H1 (cell line): ENCODE measurements around the gene MED29. TPM values are rescaled to one million over a fixed set of nuclear protein-coding genes. Genes with fewer than 3 reads are reported as not detected.

Source experiments
- CTCF ChIA-PET: fragments of 300-600 bp; sonication (Branson Sonifier 250); formaldehyde crosslinking; loops from one replicate; lab custom pipeline; 2021; ENCODE audit not compliant: partially characterized antibody; lab: Charles Lee
- POLR2A ChIA-PET: fragments of 300-600 bp; sonication (Branson Sonifier 250); formaldehyde crosslinking; loops from one replicate; lab custom pipeline; 2021; ENCODE audit warnings: inconsistent platforms; ENCODE audit not compliant: partially characterized antibody; lab: Charles Lee
- DNase-seq, 2 experiments: peaks; one replicate each; pipeline versions ENCODE4 v3.0.0 to v3.0.0-alpha.2; 2010 to 2022; ENCODE audit warnings: low spot score in 2 of 2, low read depth in 1 of 2, mixed read lengths in 1 of 2
- FAIRE-seq: peaks from 2 replicates; lab custom pipeline; 2011; peaks lifted over from hg19 to GRCh38; lab: Jason Lieb, UNC
- H2AFZ ChIP-seq: 2 replicates; pipeline ENCODE4 v1.8.1; 2012; ENCODE audit warnings: low read length, inconsistent platforms
- H2AK5ac ChIP-seq: 2 replicates; pipeline ENCODE4 v1.6.1; 2013; ENCODE audit warnings: low read depth, low read length
- H2BK120ac ChIP-seq: replicated peaks from 2 replicates; pipeline ENCODE3; 2013; ENCODE audit warnings: low read depth, low read length, inconsistent platforms
- H2BK12ac ChIP-seq: 2 replicates; pipeline ENCODE4 v1.6.1; 2013; ENCODE audit warnings: low read depth, low read length
- H2BK15ac ChIP-seq: 2 replicates; pipeline ENCODE4 v1.6.1; 2013; ENCODE audit warnings: low read length
- H2BK20ac ChIP-seq: 2 replicates; pipeline ENCODE4 v1.6.1; 2013; ENCODE audit warnings: low read length
- H2BK5ac ChIP-seq: 2 replicates; pipeline ENCODE4 v1.6.1; 2013; ENCODE audit warnings: low read depth, low read length
- H3K14ac ChIP-seq: 2 replicates; pipeline ENCODE4 v1.6.1; 2013; ENCODE audit warnings: inconsistent platforms; ENCODE audit not compliant: insufficient read length
- H3K18ac ChIP-seq: 2 replicates; pipeline ENCODE4 v1.6.1; 2013; ENCODE audit warnings: low read length; ENCODE audit errors: extremely low read depth
- H3K23ac ChIP-seq: 2 replicates; pipeline ENCODE4 v1.6.1; 2013; ENCODE audit warnings: inconsistent platforms; ENCODE audit not compliant: insufficient read length
- H3K23me2 ChIP-seq: 2 replicates; pipeline ENCODE4 v1.6.1; 2013; ENCODE audit warnings: low read depth, low read length
- H3K27ac ChIP-seq: 2 replicates; pipeline ENCODE4 v1.6.1; 2011; ENCODE audit warnings: low read depth, low read length, inconsistent platforms
- H3K27me3 ChIP-seq, 4 experiments: replicated peaks in 1 of 4; 1 replicate in 1 of 4; 2 replicates in 3 of 4; pipeline versions ENCODE4 v1.6.1 to v1.8.1; 2011 to 2013; ENCODE audit warnings: low read length in 3 of 4, mild to moderate bottlenecking in 3 of 4, inconsistent platforms in 2 of 4, mixed read lengths in 2 of 4, moderate library complexity in 1 of 4; ENCODE audit not compliant: control insufficient read depth in 3 of 4, insufficient read depth in 3 of 4; ENCODE audit errors: extremely low read depth in 1 of 4
- H3K36me3 ChIP-seq, 4 experiments: 2 replicates each; pipeline versions ENCODE4 v1.6.1 to v1.8.1; 2011 to 2013; ENCODE audit warnings: mild to moderate bottlenecking in 4 of 4, low read length in 3 of 4, moderate library complexity in 2 of 4, control low read depth in 1 of 4, inconsistent platforms in 1 of 4; ENCODE audit not compliant: insufficient read depth in 4 of 4, control insufficient read depth in 2 of 4
- H3K4ac ChIP-seq: replicated peaks from 2 replicates; pipeline ENCODE3; 2013; ENCODE audit warnings: low read length, low read depth, mixed read lengths, inconsistent platforms; ENCODE audit not compliant: insufficient read length
- H3K4me1 ChIP-seq, 4 experiments: replicated peaks in 1 of 4; 1 replicate in 1 of 4; 2 replicates in 3 of 4; pipeline versions ENCODE4 v1.6.1 to v1.8.1; 2011 to 2013; ENCODE audit warnings: low read length in 3 of 4, inconsistent platforms in 2 of 4, mixed read lengths in 1 of 4; ENCODE audit not compliant: insufficient read depth in 4 of 4, control insufficient read depth in 3 of 4
- H3K4me2 ChIP-seq, 2 experiments: 2 replicates each; pipeline versions ENCODE4 v1.6.1 to v1.8.1; 2011 to 2013; ENCODE audit warnings: low read depth in 2 of 2, low read length in 2 of 2, control low read depth in 1 of 2, inconsistent platforms in 1 of 2, mild to moderate bottlenecking in 1 of 2; ENCODE audit not compliant: insufficient read depth in 1 of 2
- H3K4me3 ChIP-seq, 4 experiments: fragments of 200-600, 300-600 bp in 1 of 4; sonication (generic), shearing (Covaris generic), sonication (Bioruptor Twin) in 1 of 4; 2 replicates each; pipeline versions ENCODE4 v1.5.1 to v1.8.1; 2011 to 2016; ENCODE audit warnings: low read length in 4 of 4, low read depth in 3 of 4, control low read depth in 2 of 4, inconsistent platforms in 2 of 4, mild to moderate bottlenecking in 2 of 4, mixed read lengths in 1 of 4, moderate library complexity in 1 of 4; ENCODE audit not compliant: insufficient read depth in 2 of 4; ENCODE audit errors: extremely low read depth in 1 of 4
- H3K56ac ChIP-seq: replicated peaks from 2 replicates; pipeline ENCODE3; 2013; ENCODE audit warnings: low read depth, mild to moderate bottlenecking, mixed read lengths, low read length, inconsistent platforms; ENCODE audit not compliant: insufficient read length
- H3K79me1 ChIP-seq: 2 replicates; pipeline ENCODE4 v1.6.1; 2013; ENCODE audit warnings: low read depth, low read length, control low read depth
- H3K79me2 ChIP-seq, 2 experiments: 2 replicates each; pipeline versions ENCODE4 v1.6.1 to v1.8.1; 2012 to 2013; ENCODE audit warnings: low read length in 2 of 2, mild to moderate bottlenecking in 2 of 2, inconsistent platforms in 1 of 2; ENCODE audit not compliant: insufficient read depth in 2 of 2, control insufficient read depth in 1 of 2
- H3K9ac ChIP-seq, 4 experiments: replicated peaks in 1 of 4; 1 replicate in 1 of 4; 2 replicates in 3 of 4; pipeline versions ENCODE4 v1.6.1 to v1.8.1; 2011 to 2013; ENCODE audit warnings: low read depth in 3 of 4, low read length in 3 of 4, control low read depth in 2 of 4, mild to moderate bottlenecking in 2 of 4, moderate library complexity in 2 of 4, inconsistent platforms in 1 of 4; ENCODE audit errors: extremely low read depth in 1 of 4
- H3K9me3 ChIP-seq, 2 experiments: 2 replicates each; pipeline versions ENCODE4 v1.6.1 to v1.8.1; 2012 to 2013; ENCODE audit warnings: mild to moderate bottlenecking in 2 of 2, moderate library complexity in 2 of 2, control low read depth in 1 of 2, inconsistent platforms in 1 of 2, low read depth in 1 of 2, low read length in 1 of 2, mixed read lengths in 1 of 2; ENCODE audit not compliant: insufficient read depth in 2 of 2
- H4K20me1 ChIP-seq, 2 experiments: replicated peaks in 1 of 2; 2 replicates each; pipeline versions ENCODE3 to v1.8.1; 2011 to 2013; ENCODE audit warnings: inconsistent platforms in 2 of 2, low read length in 2 of 2, mild to moderate bottlenecking in 1 of 2; ENCODE audit not compliant: insufficient read depth in 2 of 2, control insufficient read depth in 1 of 2
- H4K5ac ChIP-seq: 2 replicates; pipeline ENCODE4 v1.6.1; 2013; ENCODE audit warnings: low read length, low read depth, mixed read lengths, inconsistent platforms; ENCODE audit not compliant: insufficient read length
- H4K8ac ChIP-seq: 2 replicates; pipeline ENCODE4 v1.8.0; 2013; ENCODE audit warnings: mild to moderate bottlenecking, moderate library complexity, low read length, inconsistent platforms; ENCODE audit not compliant: insufficient read depth; ENCODE audit errors: extremely low read depth
- H4K91ac ChIP-seq: replicated peaks from 2 replicates; pipeline ENCODE3; 2013; ENCODE audit warnings: low read length, mixed read lengths, inconsistent platforms; ENCODE audit not compliant: insufficient read length
- CREB1 ChIP-seq: IDR thresholded peaks from 2 replicates; pipeline ENCODE4 v1.6.1; 2012; ENCODE audit warnings: inconsistent platforms
- EZH2 ChIP-seq: fragments of 200-600 bp; sonication (generic); IDR thresholded peaks from 2 replicates; pipeline ENCODE4 v1.7.1; 2012; ENCODE audit warnings: low read depth, mild to moderate bottlenecking, moderate library complexity, low read length, inconsistent platforms; ENCODE audit not compliant: severe bottlenecking
- KDM4A ChIP-seq: IDR thresholded peaks from one replicate; pipeline ENCODE4 v1.7.1; 2012; ENCODE audit warnings: low read depth, mild to moderate bottlenecking, moderate library complexity, low read length, inconsistent platforms; ENCODE audit not compliant: severe bottlenecking
- RXRA ChIP-seq: IDR thresholded peaks from 2 replicates; pipeline ENCODE4 v1.6.1; 2011; ENCODE audit warnings: low read depth, mild to moderate bottlenecking, low read length, moderate library complexity; ENCODE audit not compliant: insufficient read depth
- SIX5 ChIP-seq: IDR thresholded peaks from 2 replicates; pipeline ENCODE4 v1.6.1; 2011; ENCODE audit warnings: mild to moderate bottlenecking, low read depth, low read length
- TBP ChIP-seq: IDR thresholded peaks from 2 replicates; pipeline ENCODE4 v1.6.1; 2011; ENCODE audit warnings: low read depth, low read length, improper control_type of control experiment
- WGBS, 2 experiments: shearing (Covaris generic) in 1 of 2; methylation state at CpG; one replicate each; pipeline versions ENCODE4 v1.1.6 to v1.1.7; 2013 to 2015; ENCODE audit warnings: low lambda C conversion rate in 2 of 2, mixed read lengths in 2 of 2, inconsistent platforms in 1 of 2, low coverage in 1 of 2, missing lambda C conversion rate in 1 of 2; ENCODE audit not compliant: insufficient replicate concordance in 2 of 2, insufficient coverage in 1 of 2, insufficient read length in 1 of 2; ENCODE audit errors: extremely low coverage in 1 of 2, missing lambda C conversion rate in 1 of 2; 5-methylcytosine and 5-hydroxymethylcytosine counted together
- polyA plus RNA-seq, 7 experiments: library from polyadenylated mRNA; depleted of rRNA in 3 of 7; stranded (reverse) in 5 of 7; unstranded in 2 of 7; fragments of >200 nt in 5 of 7; fragments of 200-250 nt in 2 of 7; gene quantifications; 1 replicate in 5 of 7; 2 replicates in 1 of 7; 4 replicates in 1 of 7; pipeline versions ENCODE4 v1.2.1 to v1.2.3, GENCODE V29; 2011 to 2013; ENCODE audit warnings: missing spikeins in 2 of 7, mixed read lengths in 2 of 7
- total RNA-seq: library from RNA; stranded (reverse); fragmentation: NEBNext Ultra II Directional; extraction: Animal tissue kit (Norgen Biotek cat#: 25700); gene quantifications from 2 replicates; pipeline ENCODE4 v1.2.1, GENCODE V29; 2021
- TF ChIP-seq, protein P1 (sequence below): IDR thresholded peaks from 2 replicates; pipeline ENCODE4 v1.6.1; 2011; ENCODE audit warnings: low read length, improper control_type of control experiment

The MED29 gene
- total and polyA plus RNA-seq, 2 of the 8 experiments (the other 6 are each of a cell fraction or from before 2014, with no cell fraction given): 31.1 to 52.5 TPM

DNA sequence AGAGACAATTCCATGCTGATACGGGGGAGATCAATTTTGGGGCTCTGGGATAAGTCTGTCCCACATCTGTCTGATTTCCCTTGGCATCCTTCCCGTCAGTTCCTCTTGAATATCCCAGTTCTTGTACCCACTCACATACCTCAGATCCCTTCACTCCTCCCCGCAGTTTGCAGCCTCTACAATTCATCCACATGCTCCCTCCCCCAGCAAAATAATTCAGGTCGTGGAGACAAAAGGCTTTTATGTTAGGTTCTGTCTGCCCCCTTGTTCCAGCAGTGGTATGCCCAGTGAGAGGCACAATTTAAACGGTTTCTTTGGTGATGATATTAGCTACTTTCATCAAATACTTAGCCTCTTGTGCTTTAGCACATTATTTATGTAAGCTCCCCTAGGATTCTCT is 35.0 kb downstream of the MED29 start:
- POLR2A ChIA-PET: interaction anchor here (3.4 to 47.8 kb wide), 6 partner anchors 3 to 36 kb away, joined by 22 to 1154 read pairs (median 28); partner anchors contain the start of genes MED29, PAF1, PLEKHG2 and RPS16
- no peak overlapping the region for H2BK5ac ChIP-seq
- H2AK5ac ChIP-seq: no peak overlapping the region; the same call in 1 of the 2 replicates

More for the DNA sequence above, 35.0 kb downstream of the MED29 start:
- Histone ChIP-seq H2BK15ac (no peak overlapping the region), H4K5ac (no peak overlapping the region), H3K27ac (no peak overlapping the region), H3K56ac (no peak overlapping the region), H3K9me3 (no peaks in the 10 kb centered on the region), H3K9ac (no peak overlapping the region), H2BK20ac (no peak overlapping the region), H2BK120ac (no peak overlapping the region), H3K4ac (no peak overlapping the region), H2AFZ (no peak overlapping the region), H3K79me1 (no peaks in the 10 kb centered on the region), H3K4me1 (peaks cover 5 to 18% (median 13%) of the 10 kb centered on the region in 4 experiments), H3K79me2 (no peaks in the 10 kb centered on the region), H3K27me3 (no peaks in the 10 kb centered on the region), H4K20me1 (peaks cover 0 to 5% of the 10 kb centered on the region in 2 experiments), H3K23me2 (peaks cover 5% of the 10 kb centered on the region), H3K18ac (peak overlapping the region; percentile 16; the same call in 1 of the 2 replicates), H4K91ac (no peak overlapping the region), H3K4me2 (no peak overlapping the region; a peak in 1 of 4 replicates), H3K36me3 (peaks cover 14 to 36% (median 28%) of the 10 kb centered on the region in 4 experiments), H3K14ac (no peak overlapping the region), H3K4me3 (no peak overlapping the region), H2BK12ac (no peak overlapping the region), H3K23ac (no peak overlapping the region), H4K8ac (no peak overlapping the region)
- TF ChIP-seq SIX5 (no peak), EZH2 (no peak), KDM4A (no peak), TBP (no peak), RXRA (no peak), CREB1 (no peak)
- TF ChIP-seq, protein P1, sequence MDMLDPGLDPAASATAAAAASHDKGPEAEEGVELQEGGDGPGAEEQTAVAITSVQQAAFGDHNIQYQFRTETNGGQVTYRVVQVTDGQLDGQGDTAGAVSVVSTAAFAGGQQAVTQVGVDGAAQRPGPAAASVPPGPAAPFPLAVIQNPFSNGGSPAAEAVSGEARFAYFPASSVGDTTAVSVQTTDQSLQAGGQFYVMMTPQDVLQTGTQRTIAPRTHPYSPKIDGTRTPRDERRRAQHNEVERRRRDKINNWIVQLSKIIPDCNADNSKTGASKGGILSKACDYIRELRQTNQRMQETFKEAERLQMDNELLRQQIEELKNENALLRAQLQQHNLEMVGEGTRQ: no peak
- CTCF ChIA-PET: interaction anchor here (0.6 to 3.1 kb wide), 5 partner anchors 12 to 74 kb away, joined by 3 to 14 read pairs (median 5); no protein-coding TSS in a partner anchor
- peak; percentile 42 for FAIRE-seq
- 83% methylated on average over 5 of the region's 5 CpGs; no CpG with 5 or more reads in 1 of the 2 experiments for WGBS, 2 experiments
- no peak for DNase-seq
